Caco-2 (cell line): ENCODE measurements around the gene NPLOC4. TPM values are rescaled to one million over a fixed set of nuclear protein-coding genes. Genes with fewer than 3 reads are reported as not detected.

Experiments
- BruUV-seq: library from RNA; stranded (reverse); fragments of 400-500 nt; replicated peaks from 2 replicates; lab custom pipeline; 2021; lab: Mats Ljungman, UMichigan
- CTCF ChIA-PET: fragments of 300-600 bp; sonication (Branson Sonifier 250); formaldehyde crosslinking; loops from one replicate; lab custom pipeline; 2022; ENCODE audit warnings: antibody characterized with exemption; lab: Charles Lee
- POLR2A ChIA-PET: fragments of 300-600 bp; sonication (Branson Sonifier 250); formaldehyde crosslinking; loops from one replicate; lab custom pipeline; 2022; ENCODE audit warnings: antibody characterized with exemption; lab: Charles Lee
- DNase-seq, 2 experiments: peaks; one replicate each; pipeline versions ENCODE4 v3.0.0 to v3.0.0-alpha.2; 2020 to 2022
- H3K27me3 ChIP-seq: replicated peaks from 2 replicates; pipeline ENCODE4 v1.6.0; 2011; ENCODE audit warnings: low read length; ENCODE audit not compliant: control insufficient read depth, insufficient read depth
- H3K36me3 ChIP-seq: 2 replicates; pipeline ENCODE4 v1.5.1; 2011; ENCODE audit warnings: low read length; ENCODE audit not compliant: control insufficient read depth, insufficient read depth
- H3K4me1 ChIP-seq: fragments of 250-450 bp; sonication (Bioruptor Pico); 2 replicates; pipeline ENCODE4 v1.5.1; 2020; ENCODE audit warnings: mild to moderate bottlenecking
- H3K4me3 ChIP-seq: 2 replicates; pipeline ENCODE4 v1.5.1; 2011; ENCODE audit warnings: low read depth, mild to moderate bottlenecking, control low read depth, low read length
- H3K9me3 ChIP-seq: fragments of 250-450 bp; sonication (Bioruptor Pico); 2 replicates; pipeline ENCODE4 v1.5.1; 2020; ENCODE audit warnings: mild to moderate bottlenecking, moderate library complexity
- H3K27ac Mint-ChIP-seq: one replicate; pipeline ENCODE4 v1.8.0; 2022; ENCODE audit warnings: mixed read lengths; ENCODE audit not compliant: unreplicated experiment
- H3K27me3 Mint-ChIP-seq: one replicate; pipeline ENCODE4 v1.8.0; 2022; ENCODE audit warnings: mixed read lengths; ENCODE audit not compliant: insufficient read depth, unreplicated experiment
- H3K36me3 Mint-ChIP-seq: one replicate; pipeline ENCODE4 v1.8.0; 2022; ENCODE audit warnings: mild to moderate bottlenecking, mixed read lengths; ENCODE audit not compliant: insufficient read depth, unreplicated experiment
- H3K4me1 Mint-ChIP-seq: one replicate; pipeline ENCODE4 v1.8.0; 2022; ENCODE audit warnings: low read depth, mixed read lengths; ENCODE audit not compliant: unreplicated experiment
- H3K4me3 Mint-ChIP-seq: one replicate; pipeline ENCODE4 v1.8.0; 2022; ENCODE audit warnings: mild to moderate bottlenecking, moderate library complexity, mixed read lengths; ENCODE audit not compliant: unreplicated experiment
- H3K9me3 Mint-ChIP-seq: one replicate; pipeline ENCODE4 v1.8.0; 2022; ENCODE audit warnings: mixed read lengths; ENCODE audit not compliant: unreplicated experiment
- intact Hi-C: fragments of 100-400 bp; cut with micrococcal nuclease; formaldehyde crosslinking; loops from one replicate; pipeline ENCODE4 v1.10.0; 2022; ENCODE audit not compliant: unreplicated experiment
- total RNA-seq: library from RNA; stranded (reverse); gene quantifications from 2 replicates; pipeline ENCODE4 v1.2.3, GENCODE V29; 2022
- TF ChIP-seq, protein P1 (sequence below), 2 experiments: fragments of 200-600 bp in 1 of 2; IDR thresholded peaks; 1 replicate in 1 of 2; 2 replicates in 1 of 2; pipeline versions ENCODE4 v1.5.1 to v1.8.0; 2011 to 2022; ENCODE audit warnings: antibody characterized with exemption in 1 of 2, control low read depth in 1 of 2, inconsistent platforms in 1 of 2, low read depth in 1 of 2, low read length in 1 of 2, mild to moderate bottlenecking in 1 of 2, moderate library complexity in 1 of 2; ENCODE audit not compliant: insufficient read depth in 1 of 2, severe bottlenecking in 1 of 2, unreplicated experiment in 1 of 2

The NPLOC4 gene
- total RNA-seq, 1 experiment from 2014 or later = 139 TPM

DNA sequence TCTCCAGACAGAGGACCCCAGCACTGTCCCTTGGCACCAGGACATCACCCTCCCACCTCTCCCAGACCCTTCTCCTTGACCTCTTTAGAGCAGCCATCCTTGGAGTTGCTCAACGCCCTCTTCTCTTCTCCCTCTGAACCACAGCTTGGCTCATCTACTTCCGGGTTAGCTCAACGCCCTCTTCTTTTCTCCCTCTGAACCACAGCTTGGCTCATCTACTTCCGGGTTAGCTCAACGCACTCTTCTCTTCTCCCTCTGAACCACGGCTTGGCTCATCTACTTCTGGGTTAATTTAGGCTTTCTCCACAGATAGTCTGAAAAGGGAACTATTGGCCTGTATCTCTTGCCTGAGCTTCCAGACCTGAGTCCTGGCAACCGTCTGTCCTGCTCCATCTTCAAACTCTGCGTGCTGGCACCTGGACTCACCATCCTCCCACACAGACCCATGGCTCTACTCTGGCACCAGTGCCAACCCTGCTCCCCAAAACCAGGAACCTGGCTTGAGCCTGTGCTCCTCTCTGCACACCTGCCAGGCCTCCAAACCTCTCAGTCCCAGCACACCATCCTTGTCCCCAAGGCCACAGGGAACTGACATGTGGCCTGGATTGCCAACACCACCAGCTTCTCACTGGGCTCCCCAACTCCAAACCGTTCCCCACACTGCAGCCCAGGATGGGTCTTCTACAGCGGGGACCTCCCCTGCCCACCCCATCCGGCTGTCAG, 59.5 kb downstream of the NPLOC4 start:
- TF ChIP-seq, protein P1, sequence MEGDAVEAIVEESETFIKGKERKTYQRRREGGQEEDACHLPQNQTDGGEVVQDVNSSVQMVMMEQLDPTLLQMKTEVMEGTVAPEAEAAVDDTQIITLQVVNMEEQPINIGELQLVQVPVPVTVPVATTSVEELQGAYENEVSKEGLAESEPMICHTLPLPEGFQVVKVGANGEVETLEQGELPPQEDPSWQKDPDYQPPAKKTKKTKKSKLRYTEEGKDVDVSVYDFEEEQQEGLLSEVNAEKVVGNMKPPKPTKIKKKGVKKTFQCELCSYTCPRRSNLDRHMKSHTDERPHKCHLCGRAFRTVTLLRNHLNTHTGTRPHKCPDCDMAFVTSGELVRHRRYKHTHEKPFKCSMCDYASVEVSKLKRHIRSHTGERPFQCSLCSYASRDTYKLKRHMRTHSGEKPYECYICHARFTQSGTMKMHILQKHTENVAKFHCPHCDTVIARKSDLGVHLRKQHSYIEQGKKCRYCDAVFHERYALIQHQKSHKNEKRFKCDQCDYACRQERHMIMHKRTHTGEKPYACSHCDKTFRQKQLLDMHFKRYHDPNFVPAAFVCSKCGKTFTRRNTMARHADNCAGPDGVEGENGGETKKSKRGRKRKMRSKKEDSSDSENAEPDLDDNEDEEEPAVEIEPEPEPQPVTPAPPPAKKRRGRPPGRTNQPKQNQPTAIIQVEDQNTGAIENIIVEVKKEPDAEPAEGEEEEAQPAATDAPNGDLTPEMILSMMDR (IDR thresholded peaks at IDR 0.05; ENCODE audit: insufficient read depth in 1 of 2, low read depth in 1 of 2, low read length in 1 of 2, severe bottlenecking in 1 of 2, unreplicated experiment in 1 of 2) = no peak
- CTCF ChIA-PET = interaction anchor here (0.5 kb wide), 1 partner anchor 55 kb away, joined by 3 read pairs; no protein-coding TSS in a partner anchor
- peaks cover 87% of the 10 kb centered on the region for H3K36me3 Mint-ChIP-seq
- H3K4me3 Mint-ChIP-seq = peak overlapping the region; percentile 28
- POLR2A ChIA-PET = interaction anchor here (0.6 kb wide), 1 partner anchor 53 kb away, joined by 3 read pairs; no protein-coding TSS in a partner anchor
- Histone ChIP-seq H3K4me3 (no peak overlapping the region), H3K4me1 (peaks cover 25% of the 10 kb centered on the region), H3K27me3 (no peaks in the 10 kb centered on the region), H3K9me3 (no peaks in the 10 kb centered on the region), H3K36me3 (peaks cover 9% of the 10 kb centered on the region)
- peaks cover 51% of the 10 kb centered on the region for H3K4me1 Mint-ChIP-seq
- no TSS peak for BruUV-seq
- no peaks in the 10 kb centered on the region for H3K9me3 Mint-ChIP-seq
- no peaks in the 10 kb centered on the region for H3K27me3 Mint-ChIP-seq
- no peak for DNase-seq
- peak overlapping the region; percentile 66 for H3K27ac Mint-ChIP-seq
- intact Hi-C loops = no loop called here

DNA sequence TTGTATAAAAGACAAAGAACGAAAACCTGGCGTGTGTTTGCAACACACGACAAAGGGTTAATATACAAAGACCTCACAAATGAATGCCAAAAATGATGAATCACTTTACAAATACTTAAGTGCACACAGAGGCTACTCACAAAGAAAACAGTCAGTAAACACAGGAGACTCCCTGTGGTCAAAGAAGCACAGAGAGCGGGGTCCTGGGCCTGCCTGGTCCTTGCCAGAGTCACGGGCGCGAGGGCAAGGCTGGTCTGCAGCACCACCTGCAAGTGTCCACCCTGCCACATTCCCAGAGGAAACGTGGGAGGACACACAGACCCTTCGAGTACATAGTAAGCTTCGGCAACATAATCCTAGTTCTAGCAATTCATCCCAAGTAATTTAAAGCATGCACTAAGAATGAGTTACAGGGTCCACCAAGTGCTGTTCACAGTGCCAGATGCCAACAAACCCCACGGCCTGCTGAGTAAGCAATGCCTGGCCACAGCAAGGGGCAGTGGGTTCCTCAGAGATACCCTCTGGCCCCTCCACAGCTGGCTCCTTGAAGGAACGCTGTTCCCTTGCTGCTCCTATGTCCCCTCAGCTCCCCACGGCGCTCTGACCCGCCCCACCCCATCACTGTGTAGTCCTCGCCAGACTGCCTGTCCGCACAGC, 60.2 kb downstream of the NPLOC4 start:
- no peaks in the 10 kb centered on the region for H3K27me3 ChIP-seq
- H3K27ac Mint-ChIP-seq = peak overlapping the region; percentile 66
- BruUV-seq = no TSS peak
- no peaks in the 10 kb centered on the region for H3K9me3 Mint-ChIP-seq
- peaks cover 25% of the 10 kb centered on the region for H3K4me1 ChIP-seq
- CTCF ChIA-PET = interaction anchor here (0.5 kb wide), 1 partner anchor 54 kb away, joined by 3 read pairs; no protein-coding TSS in a partner anchor
- no peaks in the 10 kb centered on the region for H3K27me3 Mint-ChIP-seq
- peak overlapping the region; percentile 28 for H3K4me3 Mint-ChIP-seq
- DNase-seq = peak in 1 of 2 experiments; percentile 42
- H3K4me3 ChIP-seq = no peak overlapping the region
- TF ChIP-seq, protein P1 (IDR thresholded peaks at IDR 0.05; ENCODE audit: insufficient read depth in 1 of 2, low read depth in 1 of 2, low read length in 1 of 2, severe bottlenecking in 1 of 2, unreplicated experiment in 1 of 2) = no peak
- POLR2A ChIA-PET = interaction anchor here (0.6 kb wide), 1 partner anchor 54 kb away, joined by 3 read pairs; no protein-coding TSS in a partner anchor
- no peaks in the 10 kb centered on the region for H3K9me3 ChIP-seq
- peaks cover 7% of the 10 kb centered on the region for H3K36me3 ChIP-seq
- H3K4me1 Mint-ChIP-seq = peaks cover 51% of the 10 kb centered on the region
- intact Hi-C loops = loop anchor here (1.0 kb wide), 1 partner anchor 23 kb away; no protein-coding TSS in a partner anchor
- peaks cover 84% of the 10 kb centered on the region for H3K36me3 Mint-ChIP-seq

DNA sequence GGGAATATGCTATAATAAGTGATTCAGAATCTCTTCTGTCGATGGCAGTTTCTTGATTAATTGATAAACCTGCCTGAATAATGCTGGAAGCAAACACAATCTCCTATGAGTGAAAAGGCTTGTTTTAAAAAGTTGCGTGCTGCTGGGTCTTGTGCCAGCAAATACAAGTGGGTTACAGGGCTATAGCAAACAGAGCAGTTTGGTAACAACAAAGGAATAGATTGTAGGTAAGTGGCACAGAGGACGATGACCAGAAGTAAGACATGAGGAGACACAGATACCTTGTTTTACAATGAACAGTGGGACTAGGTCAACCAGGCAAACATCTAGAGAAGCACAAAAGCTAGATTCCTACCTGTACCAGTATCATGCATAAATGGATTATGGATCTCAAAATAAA, 61.1 kb downstream of the NPLOC4 start:
- Mint-ChIP-seq H3K4me3 (no peak overlapping the region), H3K4me1 (peaks cover 51% of the 10 kb centered on the region), H3K27me3 (no peaks in the 10 kb centered on the region), H3K36me3 (peaks cover 82% of the 10 kb centered on the region), H3K27ac (no peak overlapping the region), H3K9me3 (no peaks in the 10 kb centered on the region)
- Histone ChIP-seq H3K4me3 (no peak overlapping the region), H3K27me3 (no peaks in the 10 kb centered on the region), H3K36me3 (peaks cover 4% of the 10 kb centered on the region; the same call in 1 of the 2 replicates), H3K9me3 (no peaks in the 10 kb centered on the region), H3K4me1 (peaks cover 25% of the 10 kb centered on the region)
- intact Hi-C loops = loop anchor here (1.0 kb wide), 1 partner anchor 23 kb away; no protein-coding TSS in a partner anchor
- CTCF ChIA-PET = no interaction called here
- DNase-seq = no peak
- POLR2A ChIA-PET = no interaction called here
- BruUV-seq = no TSS peak
- TF ChIP-seq, protein P1 (IDR thresholded peaks at IDR 0.05; ENCODE audit: insufficient read depth in 1 of 2, low read depth in 1 of 2, low read length in 1 of 2, severe bottlenecking in 1 of 2, unreplicated experiment in 1 of 2) = no peak
